Hepatic stellate cell (primary cell): ENCODE results near the gene CDK5R2.

Source experiments
- DNase-seq: peaks from one replicate; pipeline ENCODE4 v3.0.0; 2011; ENCODE audit warnings: low spot score

Gene CDK5R2

GRCh38 chr2:219002395-219003266, 43.2 kb downstream of the CDK5R2 start:
- DNase-seq = peak; percentile 66

GRCh38 chr2:219003267-219003634, 43.8 kb downstream of the CDK5R2 start:
- DNase-seq = no peak

GRCh38 chr2:219003979-219004378, 44.5 kb downstream of the CDK5R2 start:
- no peak for DNase-seq

- DNase-seq = no peak
These were observed 49.8 kb downstream of the CDK5R2 start for GRCh38 chr2:219009294-219009693.

- no peak for DNase-seq
These were observed 50.8 kb downstream of the CDK5R2 start for GRCh38 chr2:219010162-219010756.

- DNase-seq = no peak
These were observed 51.4 kb downstream of the CDK5R2 start for GRCh38 chr2:219010873-219011272.
